ENCODE measurements around the gene TEP1. TPM values are rescaled to one million over a fixed set of nuclear protein-coding genes. Genes with fewer than 3 reads are reported as not detected.

TEP1 gene
- total RNA-seq, 1 experiment from 2014 or later, result 15.8 TPM

GRCh38 chr14:20424851-20425250 is 11.6 kb upstream of the TEP1 start:
- WGBS (ENCODE audit: extremely low coverage, insufficient read length, low lambda C conversion rate), result no CpG with 5 or more reads among the region's 2 CpGs
- H2AFZ ChIP-seq (ENCODE audit: low read length), result no peak overlapping the region

More at GRCh38 chr14:20424851-20425250, 11.6 kb upstream of the TEP1 start:
- TF ChIP-seq CTCF (conservative IDR thresholded peaks at IDR 0.05), result no peak
- Histone ChIP-seq H3K23ac (ENCODE audit: insufficient read length, low read depth, low read length) (no peak overlapping the region), H3K14ac (ENCODE audit: insufficient read depth, low read length) (no peak overlapping the region), H3K9ac (ENCODE audit: extremely low read depth, insufficient read length, low read length) (no peak overlapping the region), H4K5ac (ENCODE audit: insufficient read length, low read depth, low read length) (no peak overlapping the region), H3K27ac (ENCODE audit: insufficient read length, low read depth, low read length) (no peak overlapping the region), H2AK5ac (ENCODE audit: insufficient read length, low read length) (no peak overlapping the region), H3T11ph (ENCODE audit: low read length) (no peak overlapping the region), H2BK20ac (ENCODE audit: low read depth, low read length, poor library complexity, severe bottlenecking) (no peak overlapping the region), H3K56ac (ENCODE audit: insufficient read length, low read depth, low read length) (no peak overlapping the region), H2BK120ac (ENCODE audit: low read depth, low read length, poor library complexity, severe bottlenecking) (no peak overlapping the region), H4K20me1 (ENCODE audit: control insufficient read depth, insufficient read depth, insufficient read length) (no peaks in the 10 kb centered on the region), H3K4me1 (ENCODE audit: insufficient read depth, low read length) (peaks cover 9% of the 10 kb centered on the region; the same call in 1 of the 2 replicates), H3K27me3 (ENCODE audit: insufficient read depth, low read length) (no peaks in the 10 kb centered on the region), H2BK5ac (ENCODE audit: insufficient read length, low read length) (no peak overlapping the region), H3K79me1 (ENCODE audit: insufficient read depth, low read depth, low read length, poor library complexity, severe bottlenecking) (no peaks in the 10 kb centered on the region), H3K4ac (ENCODE audit: low read depth, low read length) (no peak overlapping the region), H4K91ac (ENCODE audit: insufficient read length, low read depth, low read length) (no peak overlapping the region), H3K18ac (ENCODE audit: insufficient read length, low read depth, low read length) (no peak overlapping the region), H3K79me2 (ENCODE audit: insufficient read depth, low read length) (no peaks in the 10 kb centered on the region), H3K9me3 (ENCODE audit: control insufficient read depth, low read depth, low read length) (no peaks in the 10 kb centered on the region), H4K8ac (replicated peaks; ENCODE audit: insufficient read length, low read depth, low read length) (no peak overlapping the region), H3K23me2 (ENCODE audit: insufficient read length, low read depth, low read length, poor library complexity, severe bottlenecking) (no peaks in the 10 kb centered on the region), H2BK12ac (ENCODE audit: insufficient read length, low read depth, low read length) (no peak overlapping the region), H2BK15ac (ENCODE audit: low read depth, low read length) (no peak overlapping the region), H3K4me2 (ENCODE audit: insufficient read depth, insufficient read length, low read length) (no peak overlapping the region)
- Mint-ChIP-seq H3K27me3 (ENCODE audit: low read depth) (no peaks in the 10 kb centered on the region), H3K36me3 (ENCODE audit: insufficient read depth in 1 of 3, low read depth in 3 of 3) (no peaks in the 10 kb centered on the region), H3K27ac (no peak overlapping the region), H3K4me1 (peaks cover 18 to 25% of the 10 kb centered on the region in 2 experiments), H3K4me3 (no peak overlapping the region), H3K9me3 (no peaks in the 10 kb centered on the region)
- no peak for DNase-seq
